SK-N-SH treated with all-trans-retinoic acid at 6 μM for 48 hours (cell line): ENCODE data around the gene C2CD5.

Experiments used
- ATAC-seq: fragments of 200-7000 bp; cut with Tn5 transposase; 3 replicates; pipeline ENCODE4 v1.9.1; 2020; ENCODE audit warnings: mild to moderate bottlenecking, moderate library complexity
- BACH2 ChIP-seq: fragments of 250-450 bp; sonication (Bioruptor Pico); IDR thresholded peaks from 2 replicates; pipeline ENCODE4 v1.9.0; 2021; ENCODE audit warnings: mild to moderate bottlenecking, borderline replicate concordance
- CREB5 ChIP-seq: fragments of 250-450 bp; sonication (Bioruptor Pico); IDR thresholded peaks from 2 replicates; pipeline ENCODE4 v1.5.1; 2020; ENCODE audit warnings: low read depth, mild to moderate bottlenecking, moderate library complexity
- CSDC2 ChIP-seq: fragments of 250-450 bp; sonication (Bioruptor Pico); IDR thresholded peaks from 2 replicates; pipeline ENCODE4 v1.5.0; 2020; ENCODE audit warnings: mild to moderate bottlenecking, moderate library complexity
- CSRNP3 ChIP-seq: fragments of 250-450 bp; sonication (Bioruptor Pico); IDR thresholded peaks from 2 replicates; pipeline ENCODE4 v1.5.1; 2021; ENCODE audit warnings: mild to moderate bottlenecking, moderate library complexity
- ESRRG ChIP-seq: fragments of 250-450 bp; sonication (Bioruptor Pico); IDR thresholded peaks from 2 replicates; pipeline ENCODE4 v1.6.1; 2021; ENCODE audit warnings: mild to moderate bottlenecking
- GLIS3 ChIP-seq: fragments of 250-450 bp; sonication (Bioruptor Pico); IDR thresholded peaks from 2 replicates; pipeline ENCODE4 v1.5.0; 2020; ENCODE audit warnings: mild to moderate bottlenecking, moderate library complexity
- ISL1 ChIP-seq: fragments of 250-450 bp; sonication (Bioruptor Pico); IDR thresholded peaks from 2 replicates; pipeline ENCODE4 v2.1.2; 2022; ENCODE audit warnings: mild to moderate bottlenecking, moderate library complexity
- OSR1 ChIP-seq: fragments of 250-450 bp; sonication (Bioruptor Pico); IDR thresholded peaks from 2 replicates; pipeline ENCODE4 v1.8.0; 2022; ENCODE audit warnings: moderate library complexity, mild to moderate bottlenecking, inconsistent platforms
- PATZ1 ChIP-seq: fragments of 250-450 bp; sonication (Bioruptor Pico); IDR thresholded peaks from 2 replicates; pipeline ENCODE4 v1.8.0; 2020; ENCODE audit warnings: mild to moderate bottlenecking, moderate library complexity, borderline replicate concordance
- POU6F1 ChIP-seq: fragments of 250-450 bp; sonication (Bioruptor Pico); IDR thresholded peaks from 2 replicates; pipeline ENCODE4 v1.8.0; 2021; ENCODE audit warnings: low read depth, mild to moderate bottlenecking, moderate library complexity, borderline replicate concordance
- TCF4 ChIP-seq: fragments of 250-450 bp; sonication (Bioruptor Pico); IDR thresholded peaks from 2 replicates; pipeline ENCODE4 v1.8.0; 2021; ENCODE audit warnings: mild to moderate bottlenecking, moderate library complexity, borderline replicate concordance
- TOX ChIP-seq: fragments of 250-450 bp; sonication (Bioruptor Pico); IDR thresholded peaks from 2 replicates; pipeline ENCODE4 v1.8.0; 2021; ENCODE audit warnings: mild to moderate bottlenecking, moderate library complexity, borderline replicate concordance
- TSHZ2 ChIP-seq: fragments of 250-450 bp; sonication (Bioruptor Pico); IDR thresholded peaks from 2 replicates; pipeline ENCODE4 v1.5.0; 2020; ENCODE audit warnings: mild to moderate bottlenecking, moderate library complexity
- ZC3H10 ChIP-seq: fragments of 250-450 bp; sonication (Bioruptor Pico); IDR thresholded peaks from 2 replicates; pipeline ENCODE4 v1.5.1; 2021; ENCODE audit warnings: mild to moderate bottlenecking, moderate library complexity
- ZFP30 ChIP-seq: fragments of 450-650 bp; formaldehyde crosslinking; IDR thresholded peaks from 2 replicates; pipeline ENCODE4 v1.5.0; 2022; ENCODE audit warnings: mild to moderate bottlenecking, moderate library complexity
- ZNF565 ChIP-seq: fragments of 450-650 bp; formaldehyde crosslinking; conservative IDR thresholded peaks from 2 replicates; pipeline ENCODE4 v1.5.0; 2020; ENCODE audit warnings: low read depth, mild to moderate bottlenecking, moderate library complexity
- ZNF70 ChIP-seq: fragments of 450-650 bp; formaldehyde crosslinking; IDR thresholded peaks from 2 replicates; pipeline ENCODE4 v1.5.0; 2020; ENCODE audit warnings: mild to moderate bottlenecking, moderate library complexity
- ZNF8 ChIP-seq: fragments of 450-650 bp; formaldehyde crosslinking; IDR thresholded peaks from 2 replicates; pipeline ENCODE4 v1.5.0; 2020; ENCODE audit warnings: mild to moderate bottlenecking, moderate library complexity

Gene C2CD5

GRCh38 chr12:22481547-22482104, 62.7 kb downstream of the C2CD5 start (continued):
- TF ChIP-seq CSDC2 (CRISPR knock-in tag) (no peak), OSR1 (no peak), ZNF8 (no peak), ISL1 (no peak)

- ATAC-seq, result peak; percentile 56; the same call in 2 of the 3 replicates
Measured at GRCh38 chr12:22480814-22481213, 63.5 kb downstream of the C2CD5 start.

- TF ChIP-seq TSHZ2 (CRISPR knock-in tag) (no peak), ZNF8 (no peak), OSR1 (no peak), PATZ1 (no peak), CREB5 (CRISPR knock-in tag) (no peak), ESRRG (CRISPR knock-in tag) (no peak), ZFP30 (CRISPR knock-in tag) (no peak), CSRNP3 (no peak), GLIS3 (no peak), TOX (CRISPR knock-in tag) (no peak), ZNF70 (CRISPR knock-in tag) (no peak), BACH2 (CRISPR knock-in tag) (no peak), TCF4 (CRISPR knock-in tag) (no peak)
- TF ChIP-seq, all 23 proteins: peak for 0
- ATAC-seq, result no peak; the same call in 1 of the 3 replicates
Measured at GRCh38 chr12:22480016-22480415, 64.3 kb downstream of the C2CD5 start.

- ATAC-seq, result no peak
- TF ChIP-seq ZNF70 (CRISPR knock-in tag), result no peak
- no peak for TF ChIP-seq BACH2 (CRISPR knock-in tag)
- TF ChIP-seq ZNF565 (CRISPR knock-in tag), result no peak
- no peak for TF ChIP-seq OSR1
- no peak for TF ChIP-seq CREB5 (CRISPR knock-in tag)
- no peak for TF ChIP-seq ZFP30 (CRISPR knock-in tag)
- TF ChIP-seq POU6F1 (CRISPR knock-in tag), result no peak
- TF ChIP-seq CSRNP3, result no peak
- TF ChIP-seq CSDC2 (CRISPR knock-in tag), result no peak
- no peak for TF ChIP-seq TSHZ2 (CRISPR knock-in tag)
- no peak for TF ChIP-seq TCF4 (CRISPR knock-in tag)
- TF ChIP-seq TOX (CRISPR knock-in tag), result no peak
- TF ChIP-seq ZC3H10 (CRISPR knock-in tag), result no peak
Measured at GRCh38 chr12:22477894-22478287, 66.5 kb downstream of the C2CD5 start.
